HG03066 (cell line): ENCODE measurements around the gene FAHD2A.
"Not testable (repeated sequence)": the region's sequence is repeated elsewhere in the genome, so short reads cannot be mapped to it uniquely, and the experiment has no call there.

Experiments used
- ATAC-seq: cut with Tn5 transposase; IDR thresholded peaks from one replicate; pipeline ENCODE4 v1.9.1; 2021; ENCODE audit warnings: low read depth; ENCODE audit not compliant: unreplicated experiment

Gene FAHD2A

DNA sequence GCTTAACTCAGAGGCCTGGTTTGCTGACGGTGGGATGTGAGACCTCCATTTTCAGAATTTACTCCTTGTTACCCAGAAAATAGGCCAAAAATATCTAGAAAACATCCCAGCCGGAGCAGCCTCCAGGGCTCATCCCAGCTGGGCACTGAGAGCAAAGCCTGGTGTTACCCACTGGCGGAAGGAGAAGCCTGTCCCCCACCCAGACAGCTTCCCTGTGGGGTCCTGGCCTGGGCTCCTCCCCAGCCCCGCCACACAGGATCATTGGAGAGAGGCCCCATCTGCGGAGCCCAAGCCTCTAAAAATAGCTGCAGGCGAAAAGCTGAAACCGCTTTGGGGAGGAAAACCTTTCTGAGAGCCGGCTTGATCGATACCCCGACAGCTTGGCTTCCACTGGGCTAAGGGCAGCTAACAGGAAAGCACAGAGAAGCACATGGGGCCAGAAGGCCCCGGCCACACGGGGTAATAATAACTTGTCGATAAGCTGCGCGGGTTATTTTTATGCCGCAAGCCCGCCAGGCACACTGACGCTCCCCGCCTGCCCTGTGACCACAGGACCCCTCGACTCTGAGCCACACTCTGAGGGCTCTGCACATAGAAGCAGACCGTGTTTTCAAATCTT lies 26.9 kb upstream of the FAHD2A start:
- ATAC-seq = no peak

DNA sequence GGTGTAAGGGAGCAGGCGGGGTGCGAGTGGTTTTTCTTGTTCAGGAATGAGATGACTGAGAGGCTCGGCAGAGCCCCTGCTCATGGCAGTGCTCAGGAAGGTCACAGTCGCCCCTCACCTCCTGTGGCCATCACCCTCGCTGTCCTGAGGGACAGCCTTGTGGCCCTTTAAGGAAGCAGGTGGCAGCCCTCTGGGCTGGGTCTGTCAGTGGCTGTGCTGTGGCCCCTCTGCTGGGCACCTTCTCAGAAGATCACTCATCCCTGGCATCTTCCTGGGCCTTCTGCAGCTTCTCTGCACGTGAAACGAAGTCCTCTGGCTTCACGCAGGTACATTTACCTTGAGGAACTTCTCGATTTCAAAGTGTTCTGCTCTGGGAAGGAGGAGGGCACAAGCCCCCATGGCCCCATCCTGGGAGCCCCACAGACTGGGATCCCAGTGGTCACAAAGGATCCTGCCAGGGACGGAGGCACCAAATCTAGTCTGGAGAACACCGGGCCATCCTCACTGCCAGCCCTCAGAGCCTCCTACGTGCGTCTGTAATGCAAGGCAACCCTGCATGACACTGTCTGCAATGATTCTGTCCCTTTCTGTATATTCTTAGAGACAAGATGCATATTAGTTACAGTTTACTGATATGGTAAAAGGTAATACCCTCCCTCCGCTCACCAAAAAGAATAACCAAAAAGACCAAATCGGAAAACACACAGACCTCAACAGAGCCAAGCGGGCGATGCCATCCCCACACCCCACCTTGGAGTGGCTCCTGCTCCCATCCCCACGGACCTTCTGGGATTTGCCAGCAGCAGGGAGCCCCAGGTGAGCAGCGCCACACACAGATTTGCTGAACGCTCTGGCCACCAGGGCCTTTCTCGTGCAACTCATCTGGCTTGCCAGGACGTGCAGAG lies 25.9 kb upstream of the FAHD2A start:
- ATAC-seq = no peak

DNA sequence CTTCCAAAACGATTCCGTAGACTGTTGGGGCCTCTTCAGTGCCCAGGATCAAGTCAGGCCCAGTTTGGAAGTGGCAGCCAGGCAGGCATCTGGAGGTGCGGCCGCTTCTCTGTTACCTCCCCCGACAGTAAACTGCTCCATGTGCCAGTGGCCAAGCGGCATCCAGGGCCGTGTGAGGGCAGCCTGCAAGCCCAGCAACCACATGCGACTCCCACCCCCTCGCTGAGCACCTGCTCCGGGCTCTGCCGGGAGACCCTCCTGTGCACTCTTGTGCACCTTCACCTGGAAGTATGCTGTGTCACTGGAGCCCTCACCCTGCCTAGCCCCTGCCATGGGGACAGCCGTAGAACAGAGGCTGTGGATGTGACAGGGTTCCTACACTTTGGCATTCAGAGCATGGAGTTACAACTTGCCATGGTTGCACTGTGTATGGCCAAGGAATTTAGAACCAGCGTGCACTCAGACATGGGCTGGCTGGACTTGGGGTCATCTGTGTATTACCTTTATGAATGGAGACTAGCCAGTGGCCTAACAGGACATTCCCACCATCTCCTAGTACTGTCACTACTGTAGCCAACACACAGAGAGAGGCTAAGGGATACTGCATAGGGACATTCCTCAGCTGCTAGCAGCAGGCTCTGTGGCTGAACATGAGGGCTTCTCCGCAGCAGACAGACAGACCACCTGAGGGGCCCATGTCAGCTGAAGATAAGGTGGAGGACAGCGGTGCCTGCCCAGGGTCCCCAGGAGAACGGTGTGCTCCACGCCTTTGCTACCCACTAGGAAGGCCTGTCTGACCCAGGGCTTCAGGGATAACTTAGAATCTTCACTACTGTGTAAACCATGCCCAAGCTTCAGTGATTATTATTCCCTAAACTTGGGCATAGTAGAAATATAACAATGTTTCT lies 25.0 kb upstream of the FAHD2A start:
- no peak for ATAC-seq

DNA sequence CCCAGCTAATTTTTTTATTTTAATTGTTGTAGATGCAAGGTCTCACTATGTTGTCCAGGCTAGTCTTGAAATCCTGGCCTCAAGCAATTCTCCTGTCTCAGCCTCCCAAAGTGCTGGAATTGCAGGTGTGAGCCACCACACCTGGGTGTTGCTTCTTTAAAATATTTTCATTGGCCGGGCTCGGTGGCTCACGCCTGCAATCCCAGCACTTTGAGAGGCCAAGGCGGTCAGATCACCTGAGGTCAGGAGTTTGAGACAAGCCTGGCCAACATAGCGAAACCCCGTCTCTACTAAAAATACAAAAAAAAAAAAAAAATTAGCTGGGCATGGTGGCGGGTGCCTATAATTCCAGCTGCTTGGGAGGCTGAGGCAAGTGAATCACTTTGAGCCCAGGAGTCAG lies 24.2 kb upstream of the FAHD2A start:
- ATAC-seq = not testable (repeated sequence)

DNA sequence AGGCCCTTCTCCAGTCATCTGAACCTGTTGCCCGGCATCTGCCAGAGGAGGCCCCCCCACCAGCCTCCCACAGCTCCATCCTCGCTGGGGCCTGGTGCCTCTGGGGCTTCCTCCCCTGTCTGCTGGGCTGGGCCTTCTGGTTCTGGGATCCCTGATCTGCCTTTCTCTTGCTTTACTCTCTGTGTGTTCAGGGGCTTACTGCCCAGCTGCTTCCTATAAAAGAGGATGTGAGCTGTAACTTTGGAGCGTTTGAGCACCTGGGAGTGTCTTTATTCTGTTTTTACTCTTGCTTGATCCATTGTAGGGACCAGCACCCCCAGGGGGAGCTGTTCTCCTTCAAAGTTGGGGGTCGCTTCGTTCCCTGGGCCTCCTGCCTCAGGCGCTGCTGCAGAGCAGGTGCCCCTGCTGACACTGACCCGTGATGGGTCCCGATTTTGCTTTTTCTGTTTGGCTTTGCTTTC lies 23.1 kb upstream of the FAHD2A start:
- ATAC-seq = no peak

DNA sequence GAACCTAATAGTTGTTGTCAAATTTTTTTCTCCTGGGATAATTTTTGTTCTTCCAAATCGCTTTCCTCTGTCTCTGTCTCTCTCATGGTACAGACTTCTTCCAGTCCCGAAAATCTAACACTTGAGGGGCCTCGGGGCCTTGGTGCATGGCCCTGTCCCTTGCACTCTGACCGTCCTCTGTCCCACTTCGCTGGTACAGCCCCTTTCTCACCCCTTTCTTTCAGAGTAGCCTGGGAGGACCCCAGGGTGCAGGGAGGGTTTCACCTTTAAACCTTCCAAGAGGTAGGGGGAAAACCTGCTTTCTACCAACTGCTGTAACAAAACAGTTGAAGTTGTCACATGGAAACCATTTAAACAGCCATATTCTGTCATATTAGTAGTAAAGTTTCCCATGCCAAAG lies 22.2 kb upstream of the FAHD2A start:
- no peak for ATAC-seq

DNA sequence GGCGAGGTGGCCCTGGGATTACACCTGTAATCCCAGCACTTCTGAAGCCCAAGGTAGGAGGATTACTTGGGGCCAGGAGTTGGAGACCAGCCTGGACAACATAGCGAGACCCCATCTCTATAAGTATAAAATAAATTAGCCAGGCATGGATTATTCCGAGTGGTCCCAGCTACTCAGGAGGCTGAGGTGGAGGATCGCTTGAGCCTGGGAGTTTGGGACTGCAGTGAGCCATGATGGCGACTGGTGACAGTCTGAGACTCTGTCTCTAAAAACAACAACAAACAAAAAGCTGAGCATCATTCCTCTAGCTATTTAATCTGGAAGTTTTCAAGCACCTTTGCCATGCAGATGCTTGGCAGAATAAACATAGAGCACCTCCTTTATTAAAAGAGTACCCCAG lies 21.8 kb upstream of the FAHD2A start:
- no peak for ATAC-seq

DNA sequence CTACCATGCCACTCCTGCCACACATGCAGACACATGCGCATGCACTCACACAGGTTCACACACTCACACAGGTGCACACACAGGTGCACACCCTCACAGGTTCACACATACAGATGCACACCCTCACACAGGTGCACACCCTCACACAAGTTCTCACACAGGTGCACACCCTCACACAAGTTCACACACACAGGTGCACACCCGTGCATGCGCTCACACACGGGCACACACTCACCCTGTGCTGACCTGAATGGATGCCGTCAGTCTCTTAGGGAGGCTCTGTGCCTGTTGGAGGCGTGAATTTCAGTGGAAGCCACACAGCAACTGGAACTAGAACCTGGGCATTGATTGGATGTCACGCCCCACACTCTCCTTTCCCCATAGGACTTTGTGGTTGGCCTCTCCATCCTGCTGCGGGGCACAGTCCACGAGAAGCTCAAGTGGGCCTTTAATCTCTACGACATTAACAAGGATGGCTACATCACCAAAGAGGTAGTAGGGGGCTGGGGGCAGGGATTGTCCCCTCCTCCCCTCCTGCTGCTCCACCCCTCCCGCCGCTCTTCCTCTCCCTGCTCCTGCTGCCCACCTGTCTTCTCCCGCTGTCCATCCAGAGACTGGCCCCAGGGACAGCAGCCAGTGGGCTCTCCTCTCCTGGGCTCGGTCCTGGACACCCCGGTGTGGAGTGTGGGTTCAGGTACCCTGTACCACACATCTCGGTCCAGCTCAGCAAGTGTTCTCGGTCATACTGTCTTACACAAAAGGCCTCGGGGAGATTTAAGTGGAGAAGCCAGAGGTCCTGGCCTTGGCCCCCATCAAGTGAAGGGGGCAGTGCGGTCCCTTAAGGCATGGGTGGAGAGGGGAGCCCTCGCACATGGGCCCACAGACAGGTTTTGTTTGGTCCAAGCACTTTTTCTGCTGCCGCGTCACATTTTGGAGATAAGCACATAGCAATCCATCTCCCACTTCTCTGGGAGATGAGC lies 21.0 kb upstream of the FAHD2A start:
- no peak for ATAC-seq

DNA sequence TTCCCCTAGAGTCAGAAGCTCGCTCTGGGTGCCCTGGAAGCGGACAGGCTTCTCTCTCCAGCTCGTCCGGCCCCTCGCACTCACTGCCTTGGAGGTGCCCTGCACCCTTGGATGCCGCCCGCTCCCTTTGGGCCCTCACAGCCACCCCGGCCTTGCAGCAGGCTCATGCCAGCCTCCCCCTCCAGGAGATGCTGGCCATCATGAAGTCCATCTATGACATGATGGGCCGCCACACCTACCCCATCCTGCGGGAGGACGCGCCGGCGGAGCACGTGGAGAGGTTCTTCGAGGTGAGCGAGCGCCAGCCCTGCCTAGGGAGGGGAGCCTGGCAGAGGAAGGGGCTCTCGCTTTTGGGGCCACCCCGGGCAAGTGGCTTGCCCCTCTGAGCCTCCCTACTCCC lies 20.3 kb upstream of the FAHD2A start:
- no peak for ATAC-seq

DNA sequence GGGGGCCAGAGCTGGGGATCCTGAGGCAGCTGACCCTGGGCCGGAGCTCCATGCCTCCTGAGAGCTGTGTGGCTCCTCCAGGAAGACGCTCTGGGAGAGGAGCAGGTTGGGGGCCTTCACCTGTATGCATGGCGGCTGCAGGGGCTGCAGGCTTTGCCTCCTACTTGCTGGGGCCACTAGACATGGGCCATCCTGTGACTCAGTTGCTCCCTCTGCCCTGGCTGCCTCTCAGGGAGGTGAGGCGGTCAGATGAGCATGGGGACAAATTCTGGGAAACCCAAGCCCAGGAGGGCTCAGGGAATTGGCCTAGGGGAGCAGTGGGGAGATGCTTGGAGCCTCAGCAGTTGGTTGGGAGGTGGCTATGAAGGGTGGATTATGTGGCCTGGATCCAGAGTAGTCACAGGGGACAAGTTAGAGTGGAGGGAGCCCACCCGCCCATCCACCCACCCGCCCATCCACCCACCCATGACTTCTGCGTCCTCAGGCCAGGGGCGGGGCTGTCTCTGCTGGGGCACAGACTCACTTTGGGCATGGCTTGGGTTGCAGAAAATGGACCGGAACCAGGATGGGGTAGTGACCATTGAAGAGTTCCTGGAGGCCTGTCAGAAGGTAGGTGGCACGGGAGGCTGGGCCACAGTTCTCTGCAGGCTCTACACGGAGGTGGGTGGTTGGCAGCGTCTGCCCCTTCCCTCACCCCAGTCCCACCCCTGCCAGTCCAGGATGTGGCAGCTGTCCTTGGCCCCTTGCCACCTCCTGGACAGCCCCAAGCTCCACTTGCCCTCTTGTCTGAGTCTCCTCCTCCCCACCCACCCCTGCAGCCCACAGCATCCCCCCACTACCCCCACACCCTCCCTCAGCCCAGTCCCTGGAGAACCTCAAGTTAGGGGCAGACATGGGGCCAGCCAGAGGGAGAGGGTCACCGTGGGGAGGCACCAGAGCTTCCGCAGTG lies 19.5 kb upstream of the FAHD2A start:
- ATAC-seq = no peak

DNA sequence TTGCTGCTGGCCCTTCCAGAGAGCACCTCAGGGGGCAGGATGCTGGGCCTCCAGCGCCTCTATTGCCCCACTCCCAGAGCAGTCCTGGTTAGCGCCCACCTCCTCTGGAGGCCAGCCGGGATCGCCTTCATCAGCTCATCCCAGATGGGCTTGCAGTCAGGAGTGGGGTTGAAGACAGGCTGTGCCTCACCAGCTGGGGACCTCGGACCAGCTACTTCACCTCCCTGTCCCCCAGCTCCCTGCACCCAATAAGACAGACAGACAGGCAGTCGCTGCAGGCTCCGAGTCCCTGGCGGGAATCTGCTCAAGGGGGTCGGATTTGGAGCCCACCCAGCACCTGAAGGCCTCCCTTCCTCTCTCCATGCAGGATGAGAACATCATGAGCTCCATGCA lies 18.9 kb upstream of the FAHD2A start:
- no peak for ATAC-seq

DNA sequence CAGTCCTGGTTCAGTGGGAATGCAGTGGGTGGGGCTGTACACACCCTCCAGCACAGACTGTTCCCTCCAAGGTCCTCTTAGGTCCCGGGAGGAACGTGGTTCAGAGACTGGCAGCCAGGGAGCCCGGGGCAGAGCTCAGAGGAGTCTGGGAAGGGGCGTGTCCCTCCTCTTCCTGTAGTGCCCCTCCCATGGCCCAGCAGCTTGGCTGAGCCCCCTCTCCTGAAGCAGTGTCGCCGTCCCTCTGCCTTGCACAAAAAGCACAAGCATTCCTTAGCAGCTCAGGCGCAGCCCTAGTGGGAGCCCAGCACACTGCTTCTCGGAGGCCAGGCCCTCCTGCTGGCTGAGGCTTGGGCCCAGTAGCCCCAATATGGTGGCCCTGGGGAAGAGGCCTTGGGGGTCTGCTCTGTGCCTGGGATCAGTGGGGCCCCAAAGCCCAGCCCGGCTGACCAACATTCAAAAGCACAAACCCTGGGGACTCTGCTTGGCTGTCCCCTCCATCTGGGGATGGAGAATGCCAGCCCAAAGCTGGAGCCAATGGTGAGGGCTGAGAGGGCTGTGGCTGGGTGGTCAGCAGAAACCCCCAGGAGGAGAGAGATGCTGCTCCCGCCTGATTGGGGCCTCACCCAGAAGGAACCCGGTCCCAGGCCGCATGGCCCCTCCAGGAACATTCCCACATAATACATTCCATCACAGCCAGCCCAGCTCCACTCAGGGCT lies 17.5 kb upstream of the FAHD2A start:
- no peak for ATAC-seq

DNA sequence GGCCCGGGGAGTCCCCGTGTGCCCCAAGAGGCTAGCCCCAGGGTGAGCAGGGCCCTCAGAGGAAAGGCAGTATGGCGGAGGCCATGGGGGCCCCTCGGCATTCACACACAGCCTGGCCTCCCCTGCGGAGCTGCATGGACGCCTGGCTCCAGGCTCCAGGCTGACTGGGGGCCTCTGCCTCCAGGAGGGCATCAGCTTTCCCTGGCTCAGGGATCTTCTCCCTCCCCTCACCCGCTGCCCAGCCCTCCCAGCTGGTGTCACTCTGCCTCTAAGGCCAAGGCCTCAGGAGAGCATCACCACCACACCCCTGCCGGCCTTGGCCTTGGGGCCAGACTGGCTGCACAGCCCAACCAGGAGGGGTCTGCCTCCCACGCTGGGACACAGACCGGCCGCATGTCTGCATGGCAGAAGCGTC lies 16.9 kb upstream of the FAHD2A start:
- no peak for ATAC-seq

DNA sequence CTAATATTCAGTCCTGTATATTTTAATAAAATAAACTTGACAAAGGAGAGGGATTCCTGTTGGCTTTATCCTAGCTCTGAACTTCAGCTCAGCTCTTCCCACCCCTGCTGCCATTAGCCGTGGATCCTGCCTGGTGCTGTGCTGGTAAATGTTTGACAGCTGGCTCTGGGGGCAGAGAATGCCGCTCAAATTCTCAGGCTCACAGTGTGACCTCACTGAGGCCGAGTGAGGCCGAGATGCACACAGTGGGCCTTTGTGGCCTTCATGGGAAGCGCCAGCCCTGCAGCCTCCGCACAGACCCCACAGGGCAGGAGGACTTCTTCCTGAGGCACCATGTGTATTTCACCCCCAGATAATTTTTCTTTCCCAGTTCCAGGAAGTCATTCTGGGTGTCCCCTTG lies 16.5 kb upstream of the FAHD2A start:
- no peak for ATAC-seq

DNA sequence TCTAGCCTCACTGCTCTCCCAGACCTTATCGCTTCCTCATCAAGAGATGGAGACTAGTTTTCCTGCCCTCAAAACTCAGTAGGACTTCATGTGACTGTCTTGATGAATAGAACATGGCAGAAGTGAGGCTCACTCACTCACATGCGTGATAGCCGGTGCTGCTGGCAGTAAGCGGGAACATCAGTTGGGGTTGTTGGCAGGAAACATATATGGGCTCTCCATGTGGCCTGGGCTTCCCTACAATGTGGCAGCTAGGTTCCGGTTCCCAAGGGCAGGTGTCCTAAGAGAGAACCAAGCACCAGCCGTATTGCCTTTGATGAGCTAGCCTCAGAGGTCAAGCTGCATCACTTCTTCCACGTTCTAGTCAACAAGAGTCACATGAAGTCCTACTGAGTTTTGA lies 15.2 kb upstream of the FAHD2A start:
- no peak for ATAC-seq

DNA sequence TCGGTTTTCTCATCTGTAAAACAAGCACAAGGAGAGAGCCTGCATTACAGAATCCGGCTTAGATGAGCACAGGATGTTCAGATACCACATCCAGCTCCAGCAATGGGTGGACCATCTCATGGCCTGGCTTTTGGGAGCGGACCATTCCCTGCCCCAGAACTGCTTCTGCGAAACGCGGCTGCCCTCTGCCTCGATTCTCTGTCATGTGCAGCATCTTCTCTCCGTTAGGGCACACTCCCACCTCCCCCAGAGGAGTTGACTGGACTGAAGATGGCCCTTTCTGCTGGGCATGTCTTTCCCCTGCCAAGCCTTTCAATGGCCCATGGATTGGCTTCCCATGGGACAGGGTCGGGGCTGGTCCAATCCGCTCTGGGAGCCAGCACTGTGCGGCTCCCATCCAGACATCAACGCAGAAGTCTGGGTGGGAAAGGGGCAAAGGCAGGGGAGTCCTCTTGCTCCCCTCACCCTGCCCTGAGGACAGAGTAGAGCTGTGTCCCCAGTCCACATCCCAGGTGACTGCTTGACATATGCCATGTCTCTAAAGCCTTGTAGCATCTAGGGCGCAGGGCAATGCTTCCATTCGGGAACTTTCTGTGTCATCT lies 14.3 kb upstream of the FAHD2A start:
- no peak for ATAC-seq

DNA sequence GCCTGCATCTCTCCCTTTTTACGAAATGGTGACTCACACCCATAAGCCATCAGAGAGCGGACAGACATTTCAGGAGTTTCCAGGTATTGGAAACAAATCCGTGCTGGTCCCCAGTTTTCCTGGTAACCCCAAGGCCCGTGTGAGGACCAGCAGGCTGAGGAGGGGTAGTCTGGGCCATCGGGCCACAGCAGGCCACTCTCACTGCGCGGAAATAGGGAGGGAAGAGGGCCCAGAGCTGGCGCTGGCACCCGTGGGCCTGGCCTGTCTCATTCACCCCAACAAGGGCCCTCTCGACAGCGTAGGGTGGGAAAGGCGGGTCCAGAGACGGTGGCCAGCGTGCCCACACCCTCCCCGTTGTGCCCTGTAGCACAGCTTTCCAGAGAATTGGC lies 13.7 kb upstream of the FAHD2A start:
- ATAC-seq = peak; percentile 17
